Ishikawa (cell line): ENCODE results near the gene CNTNAP2.
A peak's percentile ranks its signal among the peaks of the same experiment; 100 is the strongest.

Source experiments
- CEBPB ChIP-seq: IDR thresholded peaks from 2 replicates; pipeline ENCODE4 v1.6.1; 2012
- CREB1 ChIP-seq: IDR thresholded peaks from 2 replicates; pipeline ENCODE4 v1.6.1; 2012; ENCODE audit warnings: low read depth
- EGR1 ChIP-seq: IDR thresholded peaks from 2 replicates; pipeline ENCODE4 v1.6.1; 2012
- EP300 ChIP-seq: IDR thresholded peaks from 2 replicates; pipeline ENCODE4 v1.6.1; 2012; ENCODE audit warnings: borderline replicate concordance
- FOXM1 ChIP-seq: IDR thresholded peaks from 2 replicates; pipeline ENCODE4 v1.6.1; 2012; ENCODE audit warnings: low read depth, borderline replicate concordance
- NFIC ChIP-seq: IDR thresholded peaks from 2 replicates; pipeline ENCODE4 v1.6.1; 2012
- RAD21 ChIP-seq: IDR thresholded peaks from 2 replicates; pipeline ENCODE4 v1.6.1; 2012; ENCODE audit warnings: low read depth
- TAF1 ChIP-seq: IDR thresholded peaks from 2 replicates; pipeline ENCODE4 v1.6.1; 2012; ENCODE audit warnings: low read depth, mild to moderate bottlenecking
- TCF12 ChIP-seq: IDR thresholded peaks from 2 replicates; pipeline ENCODE4 v1.6.1; 2012; ENCODE audit warnings: low read depth
- TEAD4 ChIP-seq: IDR thresholded peaks from 2 replicates; pipeline ENCODE4 v1.6.1; 2012
- YY1 ChIP-seq: IDR thresholded peaks from 2 replicates; pipeline ENCODE4 v1.6.1; 2012; ENCODE audit warnings: low read depth
- ZBTB7A ChIP-seq: IDR thresholded peaks from 2 replicates; pipeline ENCODE4 v1.6.1; 2012; ENCODE audit warnings: low read depth
- TF ChIP-seq, protein P1 (sequence below): IDR thresholded peaks from 2 replicates; pipeline ENCODE4 v1.6.1; 2012; ENCODE audit warnings: low read depth, mild to moderate bottlenecking
- TF ChIP-seq, protein P2 (sequence below): IDR thresholded peaks from 2 replicates; pipeline ENCODE4 v1.6.1; 2012
- TF ChIP-seq, protein P3 (sequence below): IDR thresholded peaks from 2 replicates; pipeline ENCODE4 v1.6.1; 2012

Gene CNTNAP2

DNA sequence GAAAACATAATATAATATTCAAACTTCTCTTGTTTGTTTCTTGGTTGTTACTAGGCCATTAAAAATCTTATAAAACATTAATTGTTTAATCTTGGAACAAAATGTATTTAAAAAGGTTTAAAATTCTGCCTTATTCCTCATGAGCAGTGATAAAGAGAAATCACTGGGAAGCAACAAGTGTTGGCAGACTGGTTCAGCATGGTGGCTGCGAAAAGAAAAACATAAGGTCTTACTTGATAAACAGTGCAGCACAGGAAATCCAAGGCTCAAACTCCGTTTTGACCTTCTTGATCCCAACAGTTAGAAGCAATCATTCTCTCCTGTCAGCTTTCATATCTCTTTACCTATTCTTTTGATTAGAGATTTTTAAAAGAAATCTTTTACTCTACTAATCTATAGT lies 530.8 kb downstream of the CNTNAP2 start:
- TF ChIP-seq CREB1 = no peak
- no peak for TF ChIP-seq ZBTB7A
- TF ChIP-seq FOXM1 = no peak
- TF ChIP-seq, protein P1, sequence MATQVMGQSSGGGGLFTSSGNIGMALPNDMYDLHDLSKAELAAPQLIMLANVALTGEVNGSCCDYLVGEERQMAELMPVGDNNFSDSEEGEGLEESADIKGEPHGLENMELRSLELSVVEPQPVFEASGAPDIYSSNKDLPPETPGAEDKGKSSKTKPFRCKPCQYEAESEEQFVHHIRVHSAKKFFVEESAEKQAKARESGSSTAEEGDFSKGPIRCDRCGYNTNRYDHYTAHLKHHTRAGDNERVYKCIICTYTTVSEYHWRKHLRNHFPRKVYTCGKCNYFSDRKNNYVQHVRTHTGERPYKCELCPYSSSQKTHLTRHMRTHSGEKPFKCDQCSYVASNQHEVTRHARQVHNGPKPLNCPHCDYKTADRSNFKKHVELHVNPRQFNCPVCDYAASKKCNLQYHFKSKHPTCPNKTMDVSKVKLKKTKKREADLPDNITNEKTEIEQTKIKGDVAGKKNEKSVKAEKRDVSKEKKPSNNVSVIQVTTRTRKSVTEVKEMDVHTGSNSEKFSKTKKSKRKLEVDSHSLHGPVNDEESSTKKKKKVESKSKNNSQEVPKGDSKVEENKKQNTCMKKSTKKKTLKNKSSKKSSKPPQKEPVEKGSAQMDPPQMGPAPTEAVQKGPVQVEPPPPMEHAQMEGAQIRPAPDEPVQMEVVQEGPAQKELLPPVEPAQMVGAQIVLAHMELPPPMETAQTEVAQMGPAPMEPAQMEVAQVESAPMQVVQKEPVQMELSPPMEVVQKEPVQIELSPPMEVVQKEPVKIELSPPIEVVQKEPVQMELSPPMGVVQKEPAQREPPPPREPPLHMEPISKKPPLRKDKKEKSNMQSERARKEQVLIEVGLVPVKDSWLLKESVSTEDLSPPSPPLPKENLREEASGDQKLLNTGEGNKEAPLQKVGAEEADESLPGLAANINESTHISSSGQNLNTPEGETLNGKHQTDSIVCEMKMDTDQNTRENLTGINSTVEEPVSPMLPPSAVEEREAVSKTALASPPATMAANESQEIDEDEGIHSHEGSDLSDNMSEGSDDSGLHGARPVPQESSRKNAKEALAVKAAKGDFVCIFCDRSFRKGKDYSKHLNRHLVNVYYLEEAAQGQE = no peak

DNA sequence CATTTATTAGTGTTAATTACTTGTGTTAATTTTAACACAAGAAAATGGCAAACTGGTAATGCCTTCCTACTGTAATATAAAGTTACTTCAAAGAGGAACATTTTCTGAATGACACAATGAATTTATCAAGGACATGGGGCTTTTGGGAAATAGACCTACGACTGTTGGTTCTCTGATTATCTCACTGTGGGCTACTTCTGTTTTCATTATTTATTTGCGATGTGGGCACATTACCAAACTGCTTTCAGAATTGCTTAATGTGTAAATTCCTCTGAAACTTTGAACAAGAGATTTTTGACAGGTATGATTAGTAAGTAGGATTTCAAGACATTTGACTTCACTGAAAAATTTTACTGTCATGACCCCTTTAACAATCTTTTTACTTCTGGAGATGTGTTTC lies 535.6 kb downstream of the CNTNAP2 start:
- TF ChIP-seq EP300 (no peak), RAD21 (no peak), TAF1 (no peak), ZBTB7A (no peak), CEBPB (no peak), YY1 (no peak), FOXM1 (no peak), NFIC (no peak), TEAD4 (no peak), EGR1 (no peak)
- TF ChIP-seq, protein P2, sequence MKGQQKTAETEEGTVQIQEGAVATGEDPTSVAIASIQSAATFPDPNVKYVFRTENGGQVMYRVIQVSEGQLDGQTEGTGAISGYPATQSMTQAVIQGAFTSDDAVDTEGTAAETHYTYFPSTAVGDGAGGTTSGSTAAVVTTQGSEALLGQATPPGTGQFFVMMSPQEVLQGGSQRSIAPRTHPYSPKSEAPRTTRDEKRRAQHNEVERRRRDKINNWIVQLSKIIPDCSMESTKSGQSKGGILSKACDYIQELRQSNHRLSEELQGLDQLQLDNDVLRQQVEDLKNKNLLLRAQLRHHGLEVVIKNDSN = no peak
- TF ChIP-seq, protein P1 = no peak

DNA sequence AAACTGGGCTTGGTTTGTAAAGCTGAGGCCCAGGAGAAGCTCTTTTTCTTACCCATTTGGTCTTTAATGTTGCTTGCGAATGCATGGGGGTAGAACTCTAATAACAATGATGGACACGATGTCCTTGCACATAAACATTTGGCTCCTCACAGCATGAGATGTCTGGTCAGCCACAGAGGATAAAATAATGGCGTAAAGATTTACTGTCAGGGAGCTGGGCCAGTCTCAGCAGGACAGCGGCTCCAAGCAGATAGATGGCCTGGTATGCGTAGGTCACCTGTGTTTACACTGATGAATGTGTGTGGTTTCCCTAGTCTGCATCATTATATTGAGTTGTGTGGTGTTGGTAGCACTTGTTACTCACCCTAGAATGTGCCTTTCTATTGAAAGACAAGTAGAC lies 537.4 kb downstream of the CNTNAP2 start:
- TF ChIP-seq, protein P1 = no peak
- TF ChIP-seq TAF1 (no peak), CEBPB (no peak), EGR1 (no peak), RAD21 (no peak), YY1 (no peak), FOXM1 (no peak)
- TF ChIP-seq, protein P3, sequence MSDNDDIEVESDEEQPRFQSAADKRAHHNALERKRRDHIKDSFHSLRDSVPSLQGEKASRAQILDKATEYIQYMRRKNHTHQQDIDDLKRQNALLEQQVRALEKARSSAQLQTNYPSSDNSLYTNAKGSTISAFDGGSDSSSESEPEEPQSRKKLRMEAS = no peak

DNA sequence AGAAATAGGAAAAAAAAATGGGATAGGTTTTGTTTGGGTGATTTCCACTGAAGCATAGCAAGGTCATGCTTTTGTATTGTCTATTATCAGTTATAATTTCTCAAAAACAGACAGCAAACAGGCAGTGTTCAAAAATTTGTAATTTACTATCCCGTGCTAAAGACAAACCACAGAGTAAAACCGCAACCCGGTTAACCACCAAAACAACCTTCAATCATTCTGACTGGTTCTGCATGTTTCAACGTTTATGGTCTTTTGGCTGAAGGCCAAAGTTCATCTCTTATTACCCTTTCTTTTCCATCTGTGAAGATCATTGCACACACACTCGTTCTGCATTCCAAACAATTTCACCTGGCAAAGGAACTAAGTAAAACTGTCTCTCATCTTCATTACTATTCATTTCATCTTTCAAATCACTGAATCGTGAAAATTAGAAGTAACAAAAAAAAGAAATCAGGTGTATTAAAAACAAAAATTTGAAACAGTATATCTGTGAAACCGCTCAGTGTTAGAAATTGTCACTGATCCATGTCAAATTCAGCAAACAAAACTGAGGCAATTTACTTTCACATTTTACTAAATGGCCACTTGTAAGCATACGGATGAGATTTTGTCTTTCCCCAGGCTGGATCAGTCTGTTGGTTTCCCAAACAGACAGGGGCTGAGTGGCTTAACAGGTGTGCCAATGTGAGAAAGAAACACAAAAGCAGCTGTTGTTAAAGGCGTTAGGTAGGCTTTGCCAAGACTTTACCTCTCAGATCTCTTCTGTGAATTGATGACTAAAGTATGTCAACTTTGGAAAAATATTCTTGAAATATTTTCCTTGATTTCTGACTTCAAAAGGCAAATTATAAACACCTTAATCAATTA lies 539.6 kb downstream of the CNTNAP2 start:
- peak; percentile 72 for TF ChIP-seq NFIC
- no peak for TF ChIP-seq RAD21

DNA sequence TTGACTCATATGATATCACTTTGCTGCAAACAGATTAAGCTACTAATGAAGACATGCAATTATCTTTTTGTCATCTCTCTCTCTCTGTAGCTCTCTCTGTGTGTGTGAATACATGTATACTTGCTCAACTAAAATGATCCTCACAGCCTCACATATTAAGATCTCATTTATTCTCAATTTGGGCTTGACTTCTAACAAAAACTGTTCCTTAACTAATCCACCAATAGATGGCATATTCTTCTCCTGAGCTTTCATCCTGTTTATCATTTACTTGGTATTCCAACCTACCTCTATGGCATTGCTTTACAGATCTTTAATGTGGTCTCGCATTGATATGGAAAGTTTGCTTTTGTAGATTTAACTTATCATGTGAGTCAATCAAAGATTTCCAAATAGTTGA lies 540.4 kb downstream of the CNTNAP2 start:
- no peak for TF ChIP-seq TEAD4
- TF ChIP-seq, protein P1 = no peak
- TF ChIP-seq YY1 = no peak
- no peak for TF ChIP-seq EGR1
- no peak for TF ChIP-seq TAF1
- TF ChIP-seq CEBPB = no peak
- TF ChIP-seq, protein P3 = no peak
- no peak for TF ChIP-seq RAD21
- TF ChIP-seq TCF12 = no peak
- no peak for TF ChIP-seq FOXM1
- TF ChIP-seq NFIC = no peak
- no peak for TF ChIP-seq CREB1
- no peak for TF ChIP-seq ZBTB7A
- TF ChIP-seq EP300 = no peak
- TF ChIP-seq, protein P2 = no peak
